Measurements from ENCODE around the gene GSKIP. TPM values are rescaled to one million over a fixed set of nuclear protein-coding genes. Genes with fewer than 3 reads are reported as not detected.

Gene GSKIP
- total RNA-seq, 1 experiment from 2014 or later = 43.0 TPM

- H3K4me1 Mint-ChIP-seq = no peaks in the 10 kb centered on the region
- no peaks in the 10 kb centered on the region for H3K27me3 Mint-ChIP-seq (ENCODE audit: low read depth)
- ChIA-PET CTCF (interaction anchor here (0.6 to 1.6 kb wide), 5 partner anchors 24 to 324 kb away, joined by 3 to 10 read pairs (median 3); no protein-coding TSS in a partner anchor), POLR2A (no interaction called here)
- ATAC-seq (peak; percentile 83), DNase-seq (ENCODE audit: low spot score) (no peak)
- no peaks in the 10 kb centered on the region for H3K9me3 Mint-ChIP-seq
- TF ChIP-seq CTCF (IDR thresholded peaks at IDR 0.05) (peak; percentile 78), SP1 (CRISPR knock-in tag; conservative IDR thresholded peaks at IDR 0.05) (no peak), STAT6 (CRISPR knock-in tag; conservative IDR thresholded peaks at IDR 0.05; ENCODE audit: low read depth) (no peak)
- no peaks in the 10 kb centered on the region for H3K36me3 Mint-ChIP-seq
- H3K27ac Mint-ChIP-seq = no peak overlapping the region
- peak overlapping the region; percentile 50 for H3K4me3 Mint-ChIP-seq
Observed at GRCh38 chr14:96424109-96424989, 61.0 kb downstream of the GSKIP start.

- ATAC-seq = no peak
- no peaks in the 10 kb centered on the region; the same call in 1 of the 2 replicates for H3K27me3 Mint-ChIP-seq (ENCODE audit: low read depth)
- H3K4me3 Mint-ChIP-seq = no peak overlapping the region
- no peak for DNase-seq (ENCODE audit: low spot score)
- no peak overlapping the region for H3K27ac Mint-ChIP-seq
- no peaks in the 10 kb centered on the region for H3K4me1 Mint-ChIP-seq
- no peaks in the 10 kb centered on the region for H3K36me3 Mint-ChIP-seq
- CTCF ChIA-PET = no interaction called here
- POLR2A ChIA-PET = no interaction called here
- no peaks in the 10 kb centered on the region for H3K9me3 Mint-ChIP-seq
- no peak for TF ChIP-seq ZNF425 (CRISPR knock-in tag; conservative IDR thresholded peaks at IDR 0.05)
- TF ChIP-seq IRF1 (CRISPR knock-in tag; IDR thresholded peaks at IDR 0.05) = no peak
- TF ChIP-seq CTCF (IDR thresholded peaks at IDR 0.05) = no peak
- no peak for TF ChIP-seq ATF6 (CRISPR knock-in tag; IDR thresholded peaks at IDR 0.05)
- no peak for TF ChIP-seq OVOL2 (CRISPR knock-in tag; IDR thresholded peaks at IDR 0.05; ENCODE audit: borderline replicate concordance)
- TF ChIP-seq USF2 (CRISPR knock-in tag; IDR thresholded peaks at IDR 0.05) = no peak
- no peak for TF ChIP-seq USF1 (CRISPR knock-in tag; IDR thresholded peaks at IDR 0.05)
- TF ChIP-seq ATF2 (CRISPR knock-in tag; IDR thresholded peaks at IDR 0.05; ENCODE audit: borderline replicate concordance, low read depth) = no peak
- no peak for TF ChIP-seq CREB1 (CRISPR knock-in tag; IDR thresholded peaks at IDR 0.05)
- no peak for TF ChIP-seq CREM (CRISPR knock-in tag; IDR thresholded peaks at IDR 0.05)
- no peak for TF ChIP-seq RELA (CRISPR knock-in tag; IDR thresholded peaks at IDR 0.05; ENCODE audit: borderline replicate concordance)
- no peak for TF ChIP-seq ZNF423 (CRISPR knock-in tag; IDR thresholded peaks at IDR 0.05)
- no peak for TF ChIP-seq NFATC4 (CRISPR knock-in tag; IDR thresholded peaks at IDR 0.05)
- TF ChIP-seq ZNF317 (CRISPR knock-in tag; IDR thresholded peaks at IDR 0.05; ENCODE audit: borderline replicate concordance, low read depth) = no peak
- TF ChIP-seq ZNF232 (CRISPR knock-in tag; IDR thresholded peaks at IDR 0.05) = no peak
Observed at GRCh38 chr14:96434040-96434439, 70.7 kb downstream of the GSKIP start.

Data from WTC11 (cell line).